CD8-positive, alpha-beta memory T cell (primary cell): ENCODE data around the gene GLI2. TPM values are rescaled to one million over a fixed set of nuclear protein-coding genes. Genes with fewer than 3 reads are reported as not detected.

Experiments used
- CTCF ChIA-PET: fragments of 350-600 bp; sonication (Branson Sonifier 250); formaldehyde crosslinking; loops from one replicate; lab custom pipeline; 2021; ENCODE audit warnings: antibody characterized with exemption; lab: Charles Lee
- POLR2A ChIA-PET: fragments of 350-600 bp; sonication (Branson Sonifier 250); formaldehyde crosslinking; loops from one replicate; lab custom pipeline; 2021; ENCODE audit warnings: antibody characterized with exemption; lab: Charles Lee
- DNase-seq, 5 donors: peaks; one replicate each; pipeline versions ENCODE4 v3.0.0 to v3.0.0-alpha.2; 2020 to 2022; ENCODE audit warnings: mixed read lengths in 1 of 5
- H3K27ac ChIP-seq: one replicate; pipeline ENCODE4 v1.7.0; 2013; ENCODE audit warnings: low read depth, mild to moderate bottlenecking, low read length, moderate library complexity
- H3K27me3 ChIP-seq: 2 replicates; pipeline ENCODE4 v1.7.0; 2013; ENCODE audit warnings: low read length, mild to moderate bottlenecking; ENCODE audit not compliant: insufficient read depth, poor library complexity, severe bottlenecking
- H3K36me3 ChIP-seq: 2 replicates; pipeline ENCODE4 v1.7.0; 2013; ENCODE audit warnings: mild to moderate bottlenecking, low read length, moderate library complexity; ENCODE audit not compliant: insufficient read depth
- H3K4me1 ChIP-seq: 2 replicates; pipeline ENCODE4 v1.7.0; 2013; ENCODE audit warnings: mild to moderate bottlenecking, low read length, moderate library complexity; ENCODE audit not compliant: insufficient read depth
- H3K4me3 ChIP-seq: 2 replicates; pipeline ENCODE4 v1.7.0; 2013; ENCODE audit warnings: mild to moderate bottlenecking, low read length
- H3K9me3 ChIP-seq: 2 replicates; pipeline ENCODE4 v1.7.0; 2013; ENCODE audit warnings: mild to moderate bottlenecking, low read length
- H3K27ac Mint-ChIP-seq, 8 donors: one replicate each; pipeline ENCODE4 v1.8.0; 2020 to 2021; ENCODE audit warnings: mixed read lengths in 8 of 8, mild to moderate bottlenecking in 6 of 8, inconsistent platforms in 3 of 8, moderate library complexity in 3 of 8
- H3K27me3 Mint-ChIP-seq, 2 donors: one replicate each; pipeline ENCODE4 v1.8.0; 2020 to 2021; ENCODE audit warnings: mixed read lengths in 2 of 2, mild to moderate bottlenecking in 1 of 2, moderate library complexity in 1 of 2
- H3K36me3 Mint-ChIP-seq, 3 donors: one replicate each; pipeline ENCODE4 v1.8.0; 2020 to 2021; ENCODE audit warnings: mixed read lengths in 3 of 3, inconsistent platforms in 1 of 3, mild to moderate bottlenecking in 1 of 3
- H3K4me1 Mint-ChIP-seq, 3 donors: one replicate each; pipeline ENCODE4 v1.8.0; 2020 to 2021; ENCODE audit warnings: mixed read lengths in 3 of 3, inconsistent platforms in 1 of 3, mild to moderate bottlenecking in 1 of 3
- H3K4me3 Mint-ChIP-seq, 7 donors: one replicate each; pipeline ENCODE4 v1.8.0; 2020 to 2021; ENCODE audit warnings: mixed read lengths in 7 of 7, mild to moderate bottlenecking in 6 of 7, moderate library complexity in 4 of 7, inconsistent platforms in 2 of 7
- H3K9me3 Mint-ChIP-seq, 5 donors: one replicate each; pipeline ENCODE4 v1.8.0; 2020 to 2022; ENCODE audit warnings: mixed read lengths in 5 of 5, mild to moderate bottlenecking in 3 of 5, moderate library complexity in 2 of 5, inconsistent platforms in 1 of 5
- polyA plus RNA-seq: library from polyadenylated mRNA; unstranded; fragments of 300-500 nt; fragmentation: Illumina TruSeq; gene quantifications from one replicate; pipeline ENCODE4 v1.2.3, GENCODE V29; 2021
- total RNA-seq, 2 experiments: library from RNA; stranded (reverse); gene quantifications; one replicate each; pipeline ENCODE4 v1.2.3, GENCODE V29; 2021

GLI2 gene
- total and polyA plus RNA-seq, 3 experiments from 2014 or later, result not detected

GRCh38 chr2:120736202-120736623 is 545 bp downstream of the GLI2 start:
- no peaks in the 10 kb centered on the region for H3K9me3 Mint-ChIP-seq
- Histone ChIP-seq H3K4me1 (no peaks in the 10 kb centered on the region), H3K27me3 (peaks cover 8% of the 10 kb centered on the region), H3K36me3 (no peaks in the 10 kb centered on the region), H3K27ac (no peak overlapping the region), H3K9me3 (no peaks in the 10 kb centered on the region), H3K4me3 (no peak overlapping the region)
- POLR2A ChIA-PET, result no interaction called here
- CTCF ChIA-PET, result no interaction called here
- DNase-seq, result no peak
- no peaks in the 10 kb centered on the region for H3K36me3 Mint-ChIP-seq
- peaks cover 0 to 4% (median 0%) of the 10 kb centered on the region in 3 donors for H3K4me1 Mint-ChIP-seq
- H3K27me3 Mint-ChIP-seq, result peaks cover 49 to 66% of the 10 kb centered on the region in 2 donors
- no peak overlapping the region for H3K4me3 Mint-ChIP-seq
- no peak overlapping the region for H3K27ac Mint-ChIP-seq

GRCh38 chr2:120736624-120737339 is 1.1 kb downstream of the GLI2 start:
- Histone ChIP-seq H3K27me3 (peaks cover 8% of the 10 kb centered on the region), H3K27ac (no peak overlapping the region), H3K4me1 (no peaks in the 10 kb centered on the region), H3K4me3 (no peak overlapping the region), H3K36me3 (no peaks in the 10 kb centered on the region), H3K9me3 (no peaks in the 10 kb centered on the region)
- Mint-ChIP-seq H3K9me3 (no peaks in the 10 kb centered on the region), H3K4me1 (peaks cover 0 to 4% (median 0%) of the 10 kb centered on the region in 3 donors), H3K27me3 (peaks cover 50 to 66% of the 10 kb centered on the region in 2 donors), H3K4me3 (no peak overlapping the region), H3K36me3 (no peaks in the 10 kb centered on the region), H3K27ac (no peak overlapping the region)
- no peak for DNase-seq
- ChIA-PET POLR2A (no interaction called here), CTCF (no interaction called here)

DNA sequence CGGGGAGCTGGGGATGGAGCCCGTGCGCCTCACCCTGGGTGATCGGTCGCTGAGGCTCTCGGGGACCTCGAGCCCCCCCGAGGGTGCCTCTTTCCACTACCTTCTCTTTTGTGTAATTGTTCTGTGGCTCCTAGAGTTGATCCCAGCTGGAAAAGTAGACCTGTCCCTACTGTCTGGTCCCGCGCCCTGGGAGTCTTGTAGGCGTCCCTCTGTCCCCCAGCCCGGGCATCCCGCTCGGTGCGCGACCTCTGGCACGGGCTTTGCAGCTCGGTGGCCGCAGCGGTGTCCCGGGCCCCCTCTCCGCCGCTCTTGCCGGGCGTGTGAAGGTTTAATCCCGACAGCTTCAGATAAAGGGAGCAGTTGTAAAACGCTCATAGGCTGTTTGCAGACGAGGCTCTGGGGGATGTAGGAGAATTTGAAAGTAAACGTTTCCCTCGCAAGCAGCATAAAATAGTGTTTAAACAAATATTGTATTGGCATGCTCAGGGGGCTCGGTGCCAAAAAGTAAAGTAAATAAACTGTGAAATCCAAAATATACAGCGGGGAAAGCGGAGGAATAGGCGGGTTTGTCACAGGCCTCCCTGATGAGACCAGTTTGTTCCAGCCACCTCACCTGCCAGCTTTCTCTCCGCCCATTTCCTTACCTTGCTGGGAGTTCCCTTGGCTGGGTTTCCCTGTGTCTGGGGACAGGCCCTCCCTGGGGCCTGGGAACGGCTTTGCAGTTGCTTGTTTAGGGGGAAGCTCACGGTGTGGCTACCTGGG is 1.9 kb downstream of the GLI2 start:
- POLR2A ChIA-PET, result no interaction called here
- Histone ChIP-seq H3K9me3 (no peaks in the 10 kb centered on the region), H3K4me1 (no peaks in the 10 kb centered on the region), H3K27me3 (peaks cover 8% of the 10 kb centered on the region), H3K27ac (no peak overlapping the region), H3K4me3 (no peak overlapping the region), H3K36me3 (no peaks in the 10 kb centered on the region)
- H3K4me1 Mint-ChIP-seq, result peaks cover 0 to 4% (median 0%) of the 10 kb centered on the region in 3 donors
- H3K9me3 Mint-ChIP-seq, result no peaks in the 10 kb centered on the region
- DNase-seq, result no peak
- peaks cover 54 to 69% of the 10 kb centered on the region in 2 donors for H3K27me3 Mint-ChIP-seq
- no peak overlapping the region for H3K27ac Mint-ChIP-seq
- peak overlapping the region in 1 of 7 donors; percentile 47 for H3K4me3 Mint-ChIP-seq
- no peaks in the 10 kb centered on the region for H3K36me3 Mint-ChIP-seq
- CTCF ChIA-PET, result no interaction called here

GRCh38 chr2:120738117-120738516 is 2.4 kb downstream of the GLI2 start:
- H3K9me3 Mint-ChIP-seq, result no peaks in the 10 kb centered on the region
- peaks cover 8% of the 10 kb centered on the region for H3K27me3 ChIP-seq

DNA sequence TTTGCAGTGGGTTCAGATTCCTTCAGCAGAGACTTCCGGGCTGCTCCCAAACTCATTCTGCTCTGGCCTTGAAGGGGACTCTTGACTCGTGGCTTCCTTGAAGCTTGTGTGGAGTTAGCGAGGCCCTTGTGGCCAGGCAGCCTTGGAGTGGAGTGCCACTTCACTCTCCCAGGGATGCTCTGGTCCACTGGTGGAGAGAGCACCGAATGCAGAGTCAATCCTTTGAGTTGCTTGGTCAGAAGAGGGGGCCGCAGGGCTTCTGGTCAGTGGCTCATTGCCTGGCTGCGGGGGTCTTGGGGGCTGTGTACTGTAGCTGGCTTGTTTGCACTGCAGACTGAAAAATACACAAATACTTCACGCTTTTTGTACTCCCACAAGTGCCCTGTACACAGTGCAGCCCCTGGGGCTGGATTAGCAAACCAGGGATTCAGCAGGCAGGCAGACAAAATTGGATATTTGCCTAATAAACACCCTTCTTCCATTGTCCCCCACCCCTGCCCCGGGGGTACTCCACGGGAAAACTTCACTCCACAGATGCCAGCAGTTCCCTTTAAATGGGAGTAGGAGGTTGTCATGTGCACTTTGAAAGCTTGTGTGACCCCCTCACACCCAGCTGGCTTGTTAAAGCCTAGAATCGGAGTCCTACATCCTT is 3.2 kb downstream of the GLI2 start:
- Mint-ChIP-seq H3K4me1 (peaks cover 0 to 4% (median 0%) of the 10 kb centered on the region in 3 donors), H3K36me3 (no peaks in the 10 kb centered on the region), H3K4me3 (no peak overlapping the region), H3K27ac (no peak overlapping the region), H3K9me3 (no peaks in the 10 kb centered on the region), H3K27me3 (peaks cover 53 to 67% of the 10 kb centered on the region in 2 donors)
- ChIA-PET CTCF (no interaction called here), POLR2A (no interaction called here)
- H3K27ac ChIP-seq, result no peak overlapping the region
- no peaks in the 10 kb centered on the region for H3K36me3 ChIP-seq
- peaks cover 8% of the 10 kb centered on the region for H3K27me3 ChIP-seq
- H3K9me3 ChIP-seq, result no peaks in the 10 kb centered on the region
- H3K4me3 ChIP-seq, result no peak overlapping the region
- H3K4me1 ChIP-seq, result no peaks in the 10 kb centered on the region
- DNase-seq, result no peak

More at GRCh38 chr2:120738117-120738516, 2.4 kb downstream of the GLI2 start:
- no peaks in the 10 kb centered on the region for H3K36me3 Mint-ChIP-seq
- DNase-seq, result no peak
- CTCF ChIA-PET, result no interaction called here
- Histone ChIP-seq H3K9me3 (no peaks in the 10 kb centered on the region), H3K36me3 (no peaks in the 10 kb centered on the region), H3K4me1 (no peaks in the 10 kb centered on the region), H3K4me3 (no peak overlapping the region), H3K27ac (no peak overlapping the region)
- H3K27me3 Mint-ChIP-seq, result peaks cover 53 to 69% of the 10 kb centered on the region in 2 donors
- POLR2A ChIA-PET, result no interaction called here
- no peak overlapping the region for H3K27ac Mint-ChIP-seq
- peak overlapping the region in 2 of 7 donors; percentile 47 to 61 for H3K4me3 Mint-ChIP-seq
- peaks cover 0 to 4% (median 0%) of the 10 kb centered on the region in 3 donors for H3K4me1 Mint-ChIP-seq

DNA sequence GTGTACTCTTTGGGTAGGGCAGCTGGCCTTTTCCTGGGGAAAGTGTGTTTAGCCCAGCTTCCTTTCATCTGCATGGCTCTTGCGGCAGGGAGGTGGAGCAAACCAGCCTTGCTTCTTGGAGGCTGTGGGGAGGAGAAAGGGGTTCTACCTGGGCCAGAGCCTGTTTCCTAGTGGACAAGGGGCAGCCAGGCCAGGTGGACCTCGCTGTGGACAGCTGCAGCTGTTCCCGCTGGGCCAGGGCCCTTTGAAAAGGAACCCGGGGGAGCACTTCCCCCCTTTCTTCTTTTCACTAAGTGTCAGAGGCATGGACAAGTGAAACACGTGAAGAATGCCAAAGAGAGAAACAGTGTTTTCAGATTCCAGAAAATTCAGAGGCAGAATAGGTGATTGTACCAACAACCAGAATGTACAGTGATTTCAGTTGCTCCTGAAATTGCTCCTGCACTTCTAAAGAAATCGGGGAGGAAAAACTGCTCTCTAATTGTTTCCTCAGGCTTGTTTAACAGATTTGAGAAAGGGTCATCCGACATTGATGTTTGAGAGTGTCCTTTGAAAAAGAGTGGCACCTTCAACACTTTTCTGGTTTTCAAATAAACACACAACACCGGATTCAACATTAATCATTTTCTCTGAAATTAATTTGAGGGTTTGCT is 3.9 kb downstream of the GLI2 start:
- Mint-ChIP-seq H3K27me3 (peaks cover 52 to 67% of the 10 kb centered on the region in 2 donors), H3K4me3 (no peak overlapping the region), H3K36me3 (no peaks in the 10 kb centered on the region), H3K27ac (no peak overlapping the region), H3K9me3 (no peaks in the 10 kb centered on the region), H3K4me1 (peaks cover 0 to 4% (median 0%) of the 10 kb centered on the region in 3 donors)
- no peaks in the 10 kb centered on the region for H3K36me3 ChIP-seq
- H3K9me3 ChIP-seq, result no peaks in the 10 kb centered on the region
- no peak overlapping the region for H3K4me3 ChIP-seq
- DNase-seq, result no peak
- peaks cover 8% of the 10 kb centered on the region for H3K27me3 ChIP-seq
- no peaks in the 10 kb centered on the region for H3K4me1 ChIP-seq
- POLR2A ChIA-PET, result no interaction called here
- no peak overlapping the region for H3K27ac ChIP-seq
- CTCF ChIA-PET, result no interaction called here

- ChIA-PET POLR2A (no interaction called here), CTCF (no interaction called here)
- H3K27me3 Mint-ChIP-seq, result peaks cover 46 to 69% of the 10 kb centered on the region in 2 donors
- no peaks in the 10 kb centered on the region for H3K36me3 ChIP-seq
- H3K4me3 Mint-ChIP-seq, result no peak overlapping the region
- H3K4me1 ChIP-seq, result no peaks in the 10 kb centered on the region
- H3K27ac Mint-ChIP-seq, result no peak overlapping the region
- H3K4me1 Mint-ChIP-seq, result peaks cover 0 to 4% (median 0%) of the 10 kb centered on the region in 3 donors
- H3K36me3 Mint-ChIP-seq, result no peaks in the 10 kb centered on the region
- DNase-seq, result no peak
- no peak overlapping the region for H3K27ac ChIP-seq
- H3K27me3 ChIP-seq, result peaks cover 8% of the 10 kb centered on the region
- H3K9me3 Mint-ChIP-seq, result no peaks in the 10 kb centered on the region
- no peaks in the 10 kb centered on the region for H3K9me3 ChIP-seq
- no peak overlapping the region for H3K4me3 ChIP-seq
These were observed 4.7 kb downstream of the GLI2 start for GRCh38 chr2:120740375-120740764.
